A673 (cell line): Measurements from ENCODE around the gene HMCN2. TPM values are rescaled to one million over a fixed set of nuclear protein-coding genes. Genes with fewer than 3 reads are reported as not detected.

Experiments
- BruUV-seq: library from RNA; stranded (reverse); fragments of 400-500 nt; replicated peaks from 2 replicates; lab custom pipeline; 2021; lab: Mats Ljungman, UMichigan
- CTCF ChIA-PET: fragments of 300-600 bp; sonication (Branson Sonifier 250); formaldehyde crosslinking; loops from one replicate; lab custom pipeline; 2022; ENCODE audit warnings: antibody characterized with exemption; lab: Charles Lee
- POLR2A ChIA-PET: fragments of 300-600 bp; sonication (Branson Sonifier 250); formaldehyde crosslinking; loops from one replicate; lab custom pipeline; 2022; ENCODE audit warnings: antibody characterized with exemption; ENCODE audit not compliant: low non-redundant PET; lab: Charles Lee
- DNase-seq: peaks from one replicate; pipeline ENCODE4 v3.0.0-alpha.2; 2015; ENCODE audit warnings: low spot score
- H3K27ac ChIP-seq: fragments of 200-600 bp; sonication (generic); 2 replicates; pipeline ENCODE4 v1.5.1; 2016; ENCODE audit warnings: mixed run types, low read depth, mild to moderate bottlenecking, mixed read lengths, antibody characterized with exemption, low read length; ENCODE audit not compliant: poor library complexity, severe bottlenecking
- H3K27me3 ChIP-seq: fragments of 200-600 bp; sonication (generic); replicated peaks from 2 replicates; pipeline ENCODE4 v1.6.1; 2017; ENCODE audit warnings: mixed run types, low read depth, mild to moderate bottlenecking, mixed read lengths, antibody characterized with exemption, low read length; ENCODE audit not compliant: insufficient read depth, poor library complexity
- H3K36me3 ChIP-seq: fragments of 200-600 bp; sonication (generic); 2 replicates; pipeline ENCODE4 v1.6.1; 2016; ENCODE audit warnings: mixed run types, mild to moderate bottlenecking, mixed read lengths, antibody characterized with exemption, low read length; ENCODE audit not compliant: insufficient read depth, poor library complexity, severe bottlenecking
- H3K4me1 ChIP-seq: fragments of 200-600 bp; sonication (generic); 2 replicates; pipeline ENCODE4 v1.6.1; 2017; ENCODE audit warnings: mixed run types, mild to moderate bottlenecking, mixed read lengths, antibody characterized with exemption, low read length; ENCODE audit not compliant: insufficient read depth, poor library complexity, severe bottlenecking
- H3K4me3 ChIP-seq: fragments of 200-600 bp; sonication (generic); 2 replicates; pipeline ENCODE4 v1.5.1; 2016; ENCODE audit warnings: low read depth, mixed run types, mild to moderate bottlenecking, mixed read lengths, low read length; ENCODE audit not compliant: poor library complexity, severe bottlenecking
- H3K9me3 ChIP-seq: fragments of 200-600 bp; sonication (generic); 2 replicates; pipeline ENCODE4 v1.6.1; 2016; ENCODE audit warnings: mixed run types, low read depth, mild to moderate bottlenecking, mixed read lengths, antibody characterized with exemption, low read length; ENCODE audit not compliant: poor library complexity, severe bottlenecking
- CTCF ChIP-seq: fragments of 300-800, 200-600 bp; sonication (generic); conservative IDR thresholded peaks from 2 replicates; pipeline ENCODE4 v1.5.1; 2017; ENCODE audit warnings: low read depth, mild to moderate bottlenecking, antibody characterized with exemption, low read length, moderate library complexity, mixed read lengths
- EZH2 ChIP-seq: fragments of 200-600 bp; sonication (generic); IDR thresholded peaks from 2 replicates; pipeline ENCODE4 v1.6.1; 2017; ENCODE audit warnings: borderline replicate concordance, low read depth, mild to moderate bottlenecking, mixed read lengths, antibody characterized with exemption, low read length; ENCODE audit not compliant: poor library complexity, severe bottlenecking
- intact Hi-C: fragments of 100-400 bp; cut with micrococcal nuclease; formaldehyde crosslinking; loops from one replicate; pipeline ENCODE4 v1.10.0; 2022; ENCODE audit not compliant: unreplicated experiment
- total RNA-seq: library from RNA; stranded (reverse); gene quantifications from 2 replicates; pipeline ENCODE4 v1.2.3, GENCODE V29; 2021

HMCN2 gene
- total RNA-seq, 1 experiment from 2014 or later, result 0.28 TPM

DNA sequence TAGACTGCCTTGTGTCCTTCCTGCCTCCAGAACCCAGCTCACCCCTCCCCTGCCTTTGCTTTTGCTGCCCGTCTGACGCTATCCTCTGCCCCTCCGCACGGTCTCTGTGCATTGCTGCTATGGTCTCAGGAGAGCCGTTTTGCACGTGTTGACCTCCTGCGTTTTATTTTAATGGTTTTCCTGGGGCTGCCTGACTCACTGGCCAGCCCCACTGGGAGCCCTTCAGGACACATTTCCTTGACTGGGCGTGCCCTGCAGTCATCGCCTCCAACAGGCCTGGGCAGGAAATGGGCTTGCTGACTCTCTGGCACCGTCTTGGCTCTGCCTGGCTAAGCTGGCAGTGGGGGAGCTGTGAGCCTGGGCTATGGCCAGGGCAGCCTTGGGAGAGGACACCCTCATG lies 161.3 kb downstream of the HMCN2 start:
- no peak for TF ChIP-seq EZH2
- TF ChIP-seq CTCF, result no peak
- peak; percentile 62 for DNase-seq
- Histone ChIP-seq H3K4me1 (peaks cover 20% of the 10 kb centered on the region), H3K27me3 (peaks cover 13% of the 10 kb centered on the region), H3K36me3 (no peaks in the 10 kb centered on the region), H3K4me3 (no peak overlapping the region), H3K9me3 (no peaks in the 10 kb centered on the region), H3K27ac (no peak overlapping the region)
- intact Hi-C loops, result no loop called here
- no TSS peak for BruUV-seq
- CTCF ChIA-PET, result no interaction called here
- POLR2A ChIA-PET, result no interaction called here

DNA sequence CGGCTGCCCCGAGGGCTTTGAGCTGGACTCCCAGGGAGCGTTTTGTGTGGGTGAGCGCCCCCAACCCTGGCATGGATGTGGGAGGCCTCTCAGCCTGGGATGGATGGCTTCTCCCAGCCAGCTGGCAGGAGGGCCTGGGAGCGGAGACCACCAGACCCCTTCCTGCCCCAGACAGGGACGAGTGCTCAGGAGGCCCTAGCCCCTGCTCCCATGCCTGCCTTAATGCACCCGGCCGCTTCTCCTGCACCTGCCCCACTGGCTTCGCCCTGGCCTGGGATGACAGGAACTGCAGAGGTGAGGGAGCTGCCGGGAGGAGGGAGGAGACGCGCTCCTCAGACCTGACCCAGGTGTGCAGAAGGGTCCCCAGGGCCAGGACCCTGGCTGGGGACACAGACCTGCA lies 161.8 kb downstream of the HMCN2 start:
- CTCF ChIA-PET, result no interaction called here
- Histone ChIP-seq H3K27ac (no peak overlapping the region), H3K27me3 (peaks cover 15% of the 10 kb centered on the region), H3K4me1 (peaks cover 15% of the 10 kb centered on the region), H3K9me3 (no peaks in the 10 kb centered on the region), H3K4me3 (no peak overlapping the region), H3K36me3 (no peaks in the 10 kb centered on the region)
- TF ChIP-seq EZH2, result no peak
- no peak for TF ChIP-seq CTCF
- no peak for DNase-seq
- POLR2A ChIA-PET, result no interaction called here
- no TSS peak for BruUV-seq
- intact Hi-C loops, result no loop called here

GRCh38 chr9:130428086-130428665 lies 162.6 kb downstream of the HMCN2 start:
- Histone ChIP-seq H3K4me1 (peaks cover 7% of the 10 kb centered on the region), H3K27ac (no peak overlapping the region), H3K27me3 (peaks cover 16% of the 10 kb centered on the region), H3K4me3 (no peak overlapping the region), H3K36me3 (no peaks in the 10 kb centered on the region), H3K9me3 (no peaks in the 10 kb centered on the region)
- CTCF ChIA-PET, result no interaction called here
- DNase-seq, result no peak
- no TSS peak for BruUV-seq
- intact Hi-C loops, result no loop called here
- TF ChIP-seq EZH2, result no peak
- no peak for TF ChIP-seq CTCF
- POLR2A ChIA-PET, result interaction anchor here (0.5 kb wide), 1 partner anchor 918 kb away, joined by 4 read pairs; no protein-coding TSS in a partner anchor
